Measurements from ENCODE around the gene AIFM1. TPM values are rescaled to one million over a fixed set of nuclear protein-coding genes. Genes with fewer than 3 reads are reported as not detected.

The AIFM1 gene
- total RNA-seq, 1 donor from 2014 or later: 50.2 TPM

DNA sequence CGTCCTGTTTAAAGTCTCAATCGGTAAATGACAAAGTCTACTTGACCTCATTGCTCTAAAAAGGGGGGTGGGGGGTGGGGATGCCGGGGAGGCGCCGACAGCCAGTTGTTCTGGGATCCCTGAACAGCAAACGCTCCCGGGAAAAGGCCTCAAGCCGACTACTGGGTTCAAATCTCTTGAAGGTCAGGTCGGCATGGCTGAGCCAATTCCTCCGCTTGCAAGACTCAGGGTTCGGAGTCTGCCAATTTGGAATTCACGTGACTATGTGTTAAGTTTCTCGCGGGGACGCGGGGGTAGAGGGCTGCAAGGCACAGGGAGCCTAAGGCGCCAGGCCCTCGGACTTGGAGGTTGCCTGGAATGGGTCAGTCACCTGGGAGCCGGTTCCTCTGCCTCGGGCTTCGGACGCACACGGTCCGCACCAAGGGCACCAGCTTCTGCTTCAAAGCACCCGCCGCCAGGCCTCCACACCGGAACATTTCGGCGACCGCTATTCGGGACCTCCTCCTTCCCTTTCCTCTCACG is 399 bp downstream of the AIFM1 start:
- no peak for DNase-seq (ENCODE audit: low spot score)
- Mint-ChIP-seq H3K9me3 (no peaks in the 10 kb centered on the region), H3K27me3 (ENCODE audit: insufficient read depth) (no peaks in the 10 kb centered on the region), H3K4me3 (peak overlapping the region; percentile 95), H3K27ac (peak overlapping the region; percentile 98), H3K36me3 (ENCODE audit: low read depth) (no peaks in the 10 kb centered on the region), H3K4me1 (ENCODE audit: low read depth) (peaks cover 22% of the 10 kb centered on the region)
- intact Hi-C loops (cut with micrococcal nuclease): loop anchor here (1.0 to 5.0 kb wide), 6 partner anchors 8 to 737 kb away; partner anchors contain the start of genes BCORL1 and ENOX2

DNA sequence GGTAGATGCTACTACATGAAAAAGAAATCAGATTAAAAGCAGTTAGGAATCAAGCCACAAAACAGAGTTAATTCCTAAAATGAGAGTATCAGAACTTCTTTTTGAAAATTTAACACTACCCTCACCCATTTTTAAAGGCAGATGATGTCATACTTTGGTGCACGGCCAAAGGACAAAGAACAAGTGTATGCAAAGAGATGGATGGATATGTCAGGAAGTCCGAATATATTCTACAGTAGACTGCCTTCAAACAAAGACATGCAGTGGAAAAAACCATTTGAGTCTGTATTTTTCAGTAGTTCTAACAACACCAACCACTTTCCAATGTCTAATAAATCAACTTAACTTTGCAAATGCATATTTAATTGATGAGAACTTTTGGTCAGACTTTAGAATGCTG is 2.2 kb downstream of the AIFM1 start:
- DNase-seq (ENCODE audit: low spot score): no peak
- Mint-ChIP-seq H3K27ac (no peak overlapping the region), H3K36me3 (ENCODE audit: low read depth) (no peaks in the 10 kb centered on the region), H3K9me3 (no peaks in the 10 kb centered on the region), H3K27me3 (ENCODE audit: insufficient read depth) (no peaks in the 10 kb centered on the region), H3K4me1 (ENCODE audit: low read depth) (peaks cover 31% of the 10 kb centered on the region), H3K4me3 (peak overlapping the region; percentile 58)
- intact Hi-C loops (cut with micrococcal nuclease): no loop called here

DNA sequence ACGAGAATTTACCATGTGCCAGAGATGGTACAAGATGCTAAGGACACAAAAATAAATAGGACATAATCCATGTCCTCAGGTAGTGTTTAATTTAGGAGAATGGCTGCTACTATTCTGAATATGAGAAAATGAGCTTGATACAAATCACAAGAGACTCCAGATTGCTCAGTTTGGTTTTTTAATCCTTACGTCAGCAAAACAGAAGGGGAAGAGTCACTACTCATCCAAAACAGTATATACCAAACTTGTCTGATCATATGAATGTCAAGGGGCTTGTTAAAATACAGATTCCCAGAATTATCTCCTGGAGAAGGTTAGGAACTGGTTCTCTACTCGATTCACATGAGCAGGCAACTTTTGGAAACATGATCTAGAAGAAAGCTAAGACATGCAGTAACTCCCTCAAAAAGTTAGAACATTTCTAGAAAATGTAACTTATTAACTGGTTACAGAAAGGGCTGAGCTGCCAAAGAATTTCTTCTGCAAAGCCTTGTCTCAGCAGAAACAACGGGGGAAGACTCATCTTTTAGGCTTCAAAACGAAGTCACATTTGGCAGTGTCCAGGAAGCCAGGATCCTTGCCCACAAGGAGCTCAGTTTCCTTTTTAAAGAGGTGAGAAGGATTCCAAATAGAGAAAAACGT is 3.4 kb downstream of the AIFM1 start:
- H3K4me3 Mint-ChIP-seq: no peak overlapping the region
- no peak overlapping the region for H3K27ac Mint-ChIP-seq

DNA sequence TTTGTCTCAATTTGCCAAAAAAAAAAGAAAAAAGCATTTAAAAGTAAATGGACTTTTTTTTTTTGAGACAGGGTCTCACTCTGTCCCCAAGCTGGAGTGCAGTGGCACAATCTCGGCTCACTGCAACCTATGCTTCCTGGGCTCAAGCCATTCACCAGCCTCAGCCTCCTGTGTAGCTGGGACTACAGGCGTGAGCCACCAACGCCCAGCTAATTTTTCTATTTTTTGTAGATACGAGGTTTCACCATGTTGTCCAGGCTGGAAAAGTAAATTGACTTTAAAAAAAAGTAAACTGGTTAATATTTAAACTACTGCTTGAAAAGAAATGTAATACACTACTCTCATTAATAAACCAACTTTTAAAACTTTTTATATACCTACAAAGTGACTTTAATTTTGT is 5.9 kb downstream of the AIFM1 start:
- H3K4me3 Mint-ChIP-seq: no peak overlapping the region
- H3K27ac Mint-ChIP-seq: no peak overlapping the region
- no peaks in the 10 kb centered on the region for H3K9me3 Mint-ChIP-seq
- no peaks in the 10 kb centered on the region for H3K27me3 Mint-ChIP-seq (ENCODE audit: insufficient read depth)
- intact Hi-C loops (cut with micrococcal nuclease): no loop called here
- H3K4me1 Mint-ChIP-seq (ENCODE audit: low read depth): peaks cover 21% of the 10 kb centered on the region
- peaks cover 3% of the 10 kb centered on the region for H3K36me3 Mint-ChIP-seq (ENCODE audit: low read depth)
- DNase-seq (ENCODE audit: low spot score): no peak

More for the DNA sequence above, 3.4 kb downstream of the AIFM1 start:
- no peak for DNase-seq (ENCODE audit: low spot score)
- no peaks in the 10 kb centered on the region for H3K36me3 Mint-ChIP-seq (ENCODE audit: low read depth)
- H3K27me3 Mint-ChIP-seq (ENCODE audit: insufficient read depth): no peaks in the 10 kb centered on the region
- H3K9me3 Mint-ChIP-seq: no peaks in the 10 kb centered on the region
- intact Hi-C loops (cut with micrococcal nuclease): no loop called here
- peaks cover 29% of the 10 kb centered on the region for H3K4me1 Mint-ChIP-seq (ENCODE audit: low read depth)

DNA sequence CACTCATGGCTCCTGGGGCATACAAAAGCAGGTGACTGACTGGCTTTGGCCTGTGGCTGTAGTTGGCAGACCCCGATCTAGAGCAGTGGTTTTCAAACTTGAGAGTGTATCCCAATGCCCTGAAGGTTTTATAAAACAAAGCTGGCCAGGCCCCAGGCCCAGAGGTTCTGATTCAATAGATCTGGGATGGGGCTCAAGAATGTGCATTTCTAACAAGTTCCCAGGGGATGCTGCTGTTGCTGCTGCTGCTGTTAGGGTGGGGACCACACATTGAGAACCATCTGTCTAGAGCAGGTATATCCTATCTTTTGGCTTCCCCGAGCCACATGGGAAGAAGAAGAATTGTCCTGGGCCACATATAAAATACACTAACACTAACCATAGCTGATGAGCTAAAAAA is 7.3 kb downstream of the AIFM1 start:
- Mint-ChIP-seq H3K27ac (no peak overlapping the region), H3K27me3 (ENCODE audit: insufficient read depth) (no peaks in the 10 kb centered on the region), H3K9me3 (no peaks in the 10 kb centered on the region), H3K4me1 (ENCODE audit: low read depth) (peaks cover 21% of the 10 kb centered on the region), H3K4me3 (no peak overlapping the region), H3K36me3 (ENCODE audit: low read depth) (peaks cover 6% of the 10 kb centered on the region)
- no peak for DNase-seq (ENCODE audit: low spot score)
- intact Hi-C loops (cut with micrococcal nuclease): no loop called here

DNA sequence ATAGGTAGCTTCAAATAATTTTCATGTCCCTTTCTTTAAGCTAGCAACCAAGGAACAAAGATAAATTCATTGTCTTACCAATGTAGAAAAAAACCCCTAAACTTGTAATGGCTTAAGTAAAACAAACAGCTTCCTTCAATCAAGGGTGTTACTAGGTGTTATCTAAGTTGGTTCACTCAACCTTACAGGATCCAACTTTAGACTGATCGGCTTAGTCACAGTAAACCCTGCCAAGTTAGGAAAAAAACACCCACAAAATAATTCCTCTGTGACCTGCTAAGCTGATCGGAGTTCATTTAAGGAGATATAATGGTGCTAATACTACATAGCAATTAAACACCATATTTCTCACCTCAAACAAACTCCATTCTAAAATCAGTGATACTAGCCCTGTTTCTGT is 10.1 kb downstream of the AIFM1 start:
- intact Hi-C loops (cut with micrococcal nuclease): no loop called here
- peaks cover 6% of the 10 kb centered on the region for H3K36me3 Mint-ChIP-seq (ENCODE audit: low read depth)
- no peak overlapping the region for H3K4me3 Mint-ChIP-seq
- peaks cover 11% of the 10 kb centered on the region for H3K4me1 Mint-ChIP-seq (ENCODE audit: low read depth)
- DNase-seq (ENCODE audit: low spot score): no peak
- no peaks in the 10 kb centered on the region for H3K9me3 Mint-ChIP-seq
- H3K27ac Mint-ChIP-seq: no peak overlapping the region
- H3K27me3 Mint-ChIP-seq (ENCODE audit: insufficient read depth): no peaks in the 10 kb centered on the region

DNA sequence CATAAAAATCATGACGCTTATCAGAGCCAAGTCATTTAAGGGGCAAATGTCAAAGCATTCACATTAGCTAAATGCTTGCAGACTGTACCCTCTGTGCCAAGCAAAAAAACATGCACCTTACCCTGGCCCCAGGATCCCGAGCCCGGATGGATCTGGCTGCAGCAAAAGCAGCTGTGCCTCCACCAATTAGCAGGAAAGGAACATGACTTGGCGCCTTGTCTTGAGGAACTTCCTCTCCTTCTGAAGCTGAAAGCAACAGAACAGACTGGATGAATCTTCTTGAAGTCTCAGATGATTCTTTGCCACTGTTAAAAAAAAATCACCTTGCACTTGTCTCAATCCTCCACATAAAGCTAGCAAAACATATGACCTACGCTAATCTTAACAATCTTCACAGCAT is 18.0 kb downstream of the AIFM1 start:
- intact Hi-C loops (cut with micrococcal nuclease): no loop called here
- H3K4me1 Mint-ChIP-seq (ENCODE audit: low read depth): peaks cover 5% of the 10 kb centered on the region
- H3K4me3 Mint-ChIP-seq: no peak overlapping the region
- H3K27ac Mint-ChIP-seq: peak overlapping the region; percentile 23
- H3K27me3 Mint-ChIP-seq (ENCODE audit: insufficient read depth): no peaks in the 10 kb centered on the region
- H3K9me3 Mint-ChIP-seq: no peaks in the 10 kb centered on the region
- H3K36me3 Mint-ChIP-seq (ENCODE audit: low read depth): peaks cover 24% of the 10 kb centered on the region
- no peak for DNase-seq (ENCODE audit: low spot score)

DNA sequence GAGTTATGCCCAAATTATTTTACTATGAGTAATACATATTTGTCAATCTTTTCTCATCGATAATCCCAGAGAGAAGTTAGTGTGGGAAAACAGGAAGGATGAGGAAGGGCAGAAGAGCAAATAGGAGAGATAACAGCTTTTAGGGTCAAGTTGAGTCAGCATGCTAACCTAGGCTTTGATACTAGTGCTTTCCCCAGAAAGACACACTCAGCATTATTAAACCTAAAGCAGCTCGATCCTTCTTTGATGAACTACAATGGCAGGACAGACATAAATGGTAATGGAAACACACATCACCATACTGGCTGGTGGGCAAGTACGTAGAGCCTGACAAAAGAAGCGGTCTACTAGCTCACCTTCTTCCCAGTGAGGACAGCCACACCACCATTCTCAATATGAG is 20.5 kb downstream of the AIFM1 start:
- no peak overlapping the region for H3K27ac Mint-ChIP-seq
- peaks cover 24% of the 10 kb centered on the region for H3K36me3 Mint-ChIP-seq (ENCODE audit: low read depth)
- H3K27me3 Mint-ChIP-seq (ENCODE audit: insufficient read depth): no peaks in the 10 kb centered on the region
- no peak for DNase-seq (ENCODE audit: low spot score)
- intact Hi-C loops (cut with micrococcal nuclease): no loop called here
- H3K9me3 Mint-ChIP-seq: no peaks in the 10 kb centered on the region
- H3K4me3 Mint-ChIP-seq: no peak overlapping the region
- peaks cover 5% of the 10 kb centered on the region for H3K4me1 Mint-ChIP-seq (ENCODE audit: low read depth)

DNA sequence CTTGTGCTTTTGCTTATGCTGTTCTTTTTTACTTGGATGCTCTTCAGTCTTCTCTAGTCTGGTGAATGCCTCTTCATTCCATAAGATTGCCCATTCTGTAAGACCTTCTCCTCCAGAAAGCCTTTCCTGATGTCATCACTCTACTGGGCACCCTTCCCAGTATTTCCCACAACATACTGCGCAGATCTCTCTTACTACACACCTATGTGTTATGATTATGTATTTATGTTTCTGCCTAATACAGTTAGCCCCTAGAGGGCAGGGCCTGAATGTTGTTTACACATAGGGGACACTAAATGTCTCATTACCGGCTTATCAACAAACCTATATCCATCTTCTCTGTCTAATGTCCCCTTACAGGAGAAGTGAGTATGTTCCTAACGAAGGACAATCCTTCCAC is 21.1 kb downstream of the AIFM1 start:
- Mint-ChIP-seq H3K27me3 (ENCODE audit: insufficient read depth) (no peaks in the 10 kb centered on the region), H3K27ac (no peak overlapping the region), H3K4me1 (ENCODE audit: low read depth) (peaks cover 5% of the 10 kb centered on the region), H3K36me3 (ENCODE audit: low read depth) (peaks cover 24% of the 10 kb centered on the region), H3K4me3 (no peak overlapping the region), H3K9me3 (no peaks in the 10 kb centered on the region)
- DNase-seq (ENCODE audit: low spot score): no peak
- intact Hi-C loops (cut with micrococcal nuclease): loop anchor here (1.0 to 5.0 kb wide), 2 partner anchors 12 to 48 kb away; no protein-coding TSS in a partner anchor

DNA sequence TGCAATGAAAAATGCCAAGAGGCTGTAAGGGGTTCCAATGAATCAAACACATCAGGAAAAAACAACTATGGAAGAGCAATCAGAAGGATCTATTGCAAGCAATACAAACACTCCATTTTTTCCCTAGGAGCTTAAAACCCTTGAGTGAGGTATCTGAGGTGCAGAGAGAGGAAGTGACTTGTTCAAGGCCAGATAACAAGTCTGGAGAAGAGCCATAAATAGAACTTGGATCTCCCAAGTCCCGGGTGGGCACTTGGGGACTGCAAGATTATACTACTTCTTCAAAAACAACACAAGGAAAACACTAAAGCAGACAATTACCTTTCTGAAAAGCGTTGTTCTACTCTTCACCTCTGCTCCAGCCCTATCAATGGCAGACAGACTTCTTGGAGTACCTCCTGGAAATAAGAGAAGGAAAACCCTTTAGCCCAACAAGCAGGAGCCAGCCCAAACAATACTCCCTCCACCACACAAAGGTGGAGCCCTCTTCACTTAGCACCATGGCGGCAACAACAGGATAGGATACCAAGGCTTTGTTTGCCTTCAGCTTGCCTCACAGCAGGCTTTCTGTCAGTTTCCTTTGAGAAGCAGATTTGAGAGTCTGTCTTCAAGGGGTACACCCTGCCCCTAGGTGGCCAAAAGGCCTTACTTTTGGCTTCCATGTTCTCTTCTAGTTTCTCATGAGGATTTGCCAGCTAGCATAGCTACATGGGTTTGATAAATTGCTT is 26.0 kb downstream of the AIFM1 start:
- Mint-ChIP-seq H3K27ac (no peak overlapping the region), H3K36me3 (ENCODE audit: low read depth) (peaks cover 22% of the 10 kb centered on the region), H3K27me3 (ENCODE audit: insufficient read depth) (no peaks in the 10 kb centered on the region), H3K4me3 (no peak overlapping the region), H3K9me3 (no peaks in the 10 kb centered on the region), H3K4me1 (ENCODE audit: low read depth) (no peaks in the 10 kb centered on the region)
- DNase-seq (ENCODE audit: low spot score): no peak
- intact Hi-C loops (cut with micrococcal nuclease): loop anchor here (5.0 kb wide), 1 partner anchor 53 kb away; no protein-coding TSS in a partner anchor

DNA sequence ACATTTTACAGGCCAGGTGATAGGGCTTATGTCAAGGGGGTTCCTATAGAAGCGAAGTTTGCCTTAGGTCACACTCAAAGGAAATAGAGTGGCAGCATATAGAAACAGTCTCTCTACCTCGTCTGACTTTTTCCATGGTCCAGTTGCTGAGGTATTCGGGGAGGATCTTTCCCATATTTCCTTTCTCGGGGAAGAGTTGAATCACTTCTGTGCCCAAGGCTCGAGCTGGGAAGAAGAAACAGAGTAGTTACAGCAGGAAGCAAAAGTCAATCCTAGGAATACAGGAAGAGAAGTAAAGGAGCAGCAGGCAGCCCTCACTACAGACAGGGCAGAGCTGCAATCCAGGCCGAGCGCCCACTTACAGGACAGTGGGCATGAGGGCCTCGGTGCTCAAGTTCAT is 28.7 kb downstream of the AIFM1 start:
- no peaks in the 10 kb centered on the region for H3K4me1 Mint-ChIP-seq (ENCODE audit: low read depth)
- no peak overlapping the region for H3K27ac Mint-ChIP-seq
- H3K27me3 Mint-ChIP-seq (ENCODE audit: insufficient read depth): no peaks in the 10 kb centered on the region
- no peak for DNase-seq (ENCODE audit: low spot score)
- intact Hi-C loops (cut with micrococcal nuclease): no loop called here
- H3K36me3 Mint-ChIP-seq (ENCODE audit: low read depth): peaks cover 13% of the 10 kb centered on the region
- H3K4me3 Mint-ChIP-seq: no peak overlapping the region
- no peaks in the 10 kb centered on the region for H3K9me3 Mint-ChIP-seq

DNA sequence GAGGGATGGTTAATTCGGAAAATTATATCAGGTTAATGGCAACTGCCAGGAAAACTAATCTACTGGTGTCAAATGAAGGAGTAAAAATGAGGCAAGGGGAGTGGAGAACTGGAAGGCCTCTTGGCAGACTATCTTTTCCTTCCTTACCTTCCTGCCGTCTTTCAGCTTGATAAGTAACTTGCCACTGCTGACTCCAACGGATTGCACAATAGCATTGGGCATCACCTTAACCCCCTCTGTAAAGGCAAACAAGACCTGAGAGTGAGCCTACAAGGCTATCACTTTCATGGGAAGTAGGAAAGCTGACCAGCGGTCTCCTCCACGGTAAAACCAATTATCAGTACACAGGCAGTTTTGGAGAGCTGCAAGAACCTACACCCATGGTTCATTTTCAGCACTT is 29.1 kb downstream of the AIFM1 start:
- no peaks in the 10 kb centered on the region for H3K9me3 Mint-ChIP-seq
- H3K4me1 Mint-ChIP-seq (ENCODE audit: low read depth): no peaks in the 10 kb centered on the region
- H3K36me3 Mint-ChIP-seq (ENCODE audit: low read depth): peaks cover 13% of the 10 kb centered on the region
- no peaks in the 10 kb centered on the region for H3K27me3 Mint-ChIP-seq (ENCODE audit: insufficient read depth)
- no peak overlapping the region for H3K4me3 Mint-ChIP-seq
- DNase-seq (ENCODE audit: low spot score): no peak
- H3K27ac Mint-ChIP-seq: no peak overlapping the region
- intact Hi-C loops (cut with micrococcal nuclease): no loop called here

DNA sequence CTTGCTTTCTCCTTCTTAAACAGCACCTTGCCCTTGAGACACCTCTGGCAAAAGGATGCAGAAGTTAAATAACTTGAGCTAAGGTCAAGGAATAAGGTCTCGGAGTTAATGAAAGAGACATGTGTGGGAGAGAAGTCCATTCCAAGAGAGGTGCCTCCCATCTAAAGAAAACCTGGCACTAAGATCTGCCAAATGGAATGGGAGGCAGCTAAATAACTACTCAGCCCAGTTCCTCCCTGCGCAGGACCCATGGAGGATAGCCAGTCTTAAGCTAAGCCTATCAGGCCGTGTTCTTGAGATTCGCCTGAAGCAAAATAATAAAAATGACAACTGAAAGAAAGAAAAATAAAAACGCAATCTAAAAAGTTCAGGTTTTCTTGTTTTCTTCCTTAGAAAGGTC is 34.7 kb downstream of the AIFM1 start:
- Mint-ChIP-seq H3K27me3 (ENCODE audit: insufficient read depth) (no peaks in the 10 kb centered on the region), H3K9me3 (no peaks in the 10 kb centered on the region), H3K27ac (no peak overlapping the region), H3K4me1 (ENCODE audit: low read depth) (no peaks in the 10 kb centered on the region), H3K4me3 (no peak overlapping the region), H3K36me3 (ENCODE audit: low read depth) (peaks cover 16% of the 10 kb centered on the region)
- no peak for DNase-seq (ENCODE audit: low spot score)
- intact Hi-C loops (cut with micrococcal nuclease): no loop called here
